GM13976 (cell line): ENCODE results near the gene ELMO1.

Experiments used
- DNase-seq: peaks from one replicate; pipeline ENCODE4 v3.0.0; 2012; ENCODE audit warnings: low spot score
- in situ Hi-C: fragments of 300-500 bp; cut with MboI; formaldehyde crosslinking; loops from one replicate; pipeline ENCODE4 v1.12.0; 2022; ENCODE audit warnings: low sequenced_read_pairs, mixed read lengths, inconsistent platforms; ENCODE audit not compliant: unreplicated experiment
- TF ChIP-seq, protein P1 (sequence below): IDR thresholded peaks from 2 replicates; pipeline ENCODE4 v1.5.1; 2012; ENCODE audit warnings: borderline replicate concordance, mild to moderate bottlenecking; ENCODE audit not compliant: insufficient read depth; ENCODE audit errors: extremely low read depth, missing control alignments, control extremely low read depth

ELMO1 gene

GRCh38 chr7:37209195-37209594, 239.5 kb downstream of the ELMO1 start:
- TF ChIP-seq, protein P1, sequence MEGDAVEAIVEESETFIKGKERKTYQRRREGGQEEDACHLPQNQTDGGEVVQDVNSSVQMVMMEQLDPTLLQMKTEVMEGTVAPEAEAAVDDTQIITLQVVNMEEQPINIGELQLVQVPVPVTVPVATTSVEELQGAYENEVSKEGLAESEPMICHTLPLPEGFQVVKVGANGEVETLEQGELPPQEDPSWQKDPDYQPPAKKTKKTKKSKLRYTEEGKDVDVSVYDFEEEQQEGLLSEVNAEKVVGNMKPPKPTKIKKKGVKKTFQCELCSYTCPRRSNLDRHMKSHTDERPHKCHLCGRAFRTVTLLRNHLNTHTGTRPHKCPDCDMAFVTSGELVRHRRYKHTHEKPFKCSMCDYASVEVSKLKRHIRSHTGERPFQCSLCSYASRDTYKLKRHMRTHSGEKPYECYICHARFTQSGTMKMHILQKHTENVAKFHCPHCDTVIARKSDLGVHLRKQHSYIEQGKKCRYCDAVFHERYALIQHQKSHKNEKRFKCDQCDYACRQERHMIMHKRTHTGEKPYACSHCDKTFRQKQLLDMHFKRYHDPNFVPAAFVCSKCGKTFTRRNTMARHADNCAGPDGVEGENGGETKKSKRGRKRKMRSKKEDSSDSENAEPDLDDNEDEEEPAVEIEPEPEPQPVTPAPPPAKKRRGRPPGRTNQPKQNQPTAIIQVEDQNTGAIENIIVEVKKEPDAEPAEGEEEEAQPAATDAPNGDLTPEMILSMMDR = no peak
- no peak for DNase-seq
- in situ Hi-C loops = loop anchor here (10.0 to 25.0 kb wide), 2 partner anchors 628 to 734 kb away; partner anchors contain the start of gene NME8

- peak; percentile 57 for DNase-seq
- TF ChIP-seq, protein P1 = peak; percentile 83
- in situ Hi-C loops = loop anchor here (10.0 to 25.0 kb wide), 2 partner anchors 629 to 734 kb away; partner anchors contain the start of gene NME8
These were observed 240.1 kb downstream of the ELMO1 start for GRCh38 chr7:37208528-37208927.

DNA sequence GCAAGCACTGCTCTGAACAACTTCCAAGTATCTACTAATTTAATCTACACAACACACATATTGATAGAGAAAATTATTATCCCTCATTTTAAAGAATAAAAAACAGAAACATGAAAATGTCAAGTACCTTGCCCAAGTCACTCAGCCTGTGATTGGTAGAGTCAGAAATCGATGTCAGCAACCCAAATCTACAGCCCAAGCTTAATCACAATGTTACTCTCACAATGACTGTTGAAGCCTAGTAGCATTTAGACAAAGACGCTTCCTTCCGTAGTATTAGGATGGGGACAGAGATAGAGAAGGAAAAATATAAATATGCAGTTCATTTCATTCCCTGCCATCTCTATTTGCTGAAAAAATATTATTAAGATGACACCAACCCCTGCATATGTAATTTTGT, 242.5 kb downstream of the ELMO1 start:
- no peak for DNase-seq
- TF ChIP-seq, protein P1 = no peak
- in situ Hi-C loops = loop anchor here (10.0 to 25.0 kb wide), 2 partner anchors 631 to 731 kb away; partner anchors contain the start of gene NME8

- no peak for DNase-seq
- TF ChIP-seq, protein P1 = no peak
- in situ Hi-C loops = loop anchor here (10.0 to 25.0 kb wide), 2 partner anchors 632 to 731 kb away; partner anchors contain the start of gene NME8
These were observed 243.2 kb downstream of the ELMO1 start for GRCh38 chr7:37205451-37205850.

DNA sequence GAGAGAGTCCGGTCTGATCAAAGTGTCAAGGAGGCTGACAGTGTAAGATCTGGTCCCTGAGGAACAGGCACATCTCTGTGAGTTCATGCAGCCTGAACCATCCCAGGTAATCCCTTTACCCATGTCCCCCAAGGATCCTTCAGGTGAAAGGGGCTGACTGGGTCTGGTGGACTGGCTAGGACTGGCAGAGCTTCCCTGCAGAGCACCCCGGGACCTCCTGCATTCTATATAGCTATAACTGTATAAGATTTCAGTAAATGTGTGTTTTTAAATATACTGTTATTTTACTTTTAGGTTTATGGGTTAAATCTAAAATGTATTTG, 246.8 kb downstream of the ELMO1 start:
- in situ Hi-C loops = loop anchor here (10.0 to 25.0 kb wide), 2 partner anchors 635 to 727 kb away; partner anchors contain the start of gene NME8
- no peak for DNase-seq
- TF ChIP-seq, protein P1 = no peak

- DNase-seq = peak; percentile 65
- TF ChIP-seq, protein P1 = peak; percentile 67
- in situ Hi-C loops = loop anchor here (10.0 to 25.0 kb wide), 2 partner anchors 636 to 726 kb away; partner anchors contain the start of gene NME8
These were observed 247.4 kb downstream of the ELMO1 start for GRCh38 chr7:37201003-37201875.
